WI38 (cell line): ENCODE measurements around the gene MACF1.

Experiments
- H3K4me3 ChIP-seq: 2 replicates; pipeline ENCODE4 v1.5.1; 2011; ENCODE audit warnings: low read depth, mild to moderate bottlenecking, control low read depth, low read length
- TF ChIP-seq, protein P1 (sequence below): IDR thresholded peaks from 2 replicates; pipeline ENCODE4 v1.5.1; 2012; ENCODE audit warnings: low read depth, mild to moderate bottlenecking, control low read depth, low read length

Gene MACF1

DNA sequence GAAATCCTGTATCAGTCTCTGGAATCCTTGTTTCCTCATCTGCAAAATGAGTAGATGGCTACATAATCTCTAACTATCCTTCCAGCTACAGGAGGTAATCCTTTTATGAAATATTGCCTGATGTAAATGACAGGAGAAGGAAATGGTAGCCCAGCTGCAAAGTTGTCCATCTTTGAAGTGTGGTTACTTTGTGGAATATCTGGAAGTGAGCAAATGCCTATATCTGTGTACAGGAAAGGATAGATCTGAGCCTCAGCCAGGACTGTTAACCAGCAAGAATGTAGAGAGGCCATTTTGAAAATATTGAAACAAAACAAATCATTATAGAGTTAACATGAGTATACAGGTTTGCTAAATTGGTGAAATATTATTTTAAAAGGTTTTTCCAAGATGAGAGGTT lies 212.1 kb downstream of the MACF1 start:
- TF ChIP-seq, protein P1, sequence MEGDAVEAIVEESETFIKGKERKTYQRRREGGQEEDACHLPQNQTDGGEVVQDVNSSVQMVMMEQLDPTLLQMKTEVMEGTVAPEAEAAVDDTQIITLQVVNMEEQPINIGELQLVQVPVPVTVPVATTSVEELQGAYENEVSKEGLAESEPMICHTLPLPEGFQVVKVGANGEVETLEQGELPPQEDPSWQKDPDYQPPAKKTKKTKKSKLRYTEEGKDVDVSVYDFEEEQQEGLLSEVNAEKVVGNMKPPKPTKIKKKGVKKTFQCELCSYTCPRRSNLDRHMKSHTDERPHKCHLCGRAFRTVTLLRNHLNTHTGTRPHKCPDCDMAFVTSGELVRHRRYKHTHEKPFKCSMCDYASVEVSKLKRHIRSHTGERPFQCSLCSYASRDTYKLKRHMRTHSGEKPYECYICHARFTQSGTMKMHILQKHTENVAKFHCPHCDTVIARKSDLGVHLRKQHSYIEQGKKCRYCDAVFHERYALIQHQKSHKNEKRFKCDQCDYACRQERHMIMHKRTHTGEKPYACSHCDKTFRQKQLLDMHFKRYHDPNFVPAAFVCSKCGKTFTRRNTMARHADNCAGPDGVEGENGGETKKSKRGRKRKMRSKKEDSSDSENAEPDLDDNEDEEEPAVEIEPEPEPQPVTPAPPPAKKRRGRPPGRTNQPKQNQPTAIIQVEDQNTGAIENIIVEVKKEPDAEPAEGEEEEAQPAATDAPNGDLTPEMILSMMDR = no peak
- no peak overlapping the region for H3K4me3 ChIP-seq

DNA sequence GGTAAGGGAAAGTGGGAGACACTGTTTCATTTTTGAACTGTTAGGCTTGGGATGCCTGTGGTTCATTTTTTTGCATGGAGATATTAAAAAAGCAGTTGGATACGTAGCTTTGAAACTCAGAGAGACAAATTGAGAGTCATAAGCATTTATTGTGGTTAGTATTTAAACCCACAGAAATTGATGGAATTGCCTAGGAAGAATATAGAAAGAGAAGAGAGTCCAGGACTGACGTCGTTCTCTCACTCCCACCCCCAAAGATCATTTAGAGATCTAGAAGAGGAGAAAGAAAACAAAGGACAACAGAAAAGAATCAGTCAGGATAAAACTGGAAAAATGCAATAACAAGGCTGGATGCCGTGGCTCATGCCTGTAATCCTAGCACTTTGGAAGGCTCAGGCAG lies 213.7 kb downstream of the MACF1 start:
- TF ChIP-seq, protein P1 = no peak

DNA sequence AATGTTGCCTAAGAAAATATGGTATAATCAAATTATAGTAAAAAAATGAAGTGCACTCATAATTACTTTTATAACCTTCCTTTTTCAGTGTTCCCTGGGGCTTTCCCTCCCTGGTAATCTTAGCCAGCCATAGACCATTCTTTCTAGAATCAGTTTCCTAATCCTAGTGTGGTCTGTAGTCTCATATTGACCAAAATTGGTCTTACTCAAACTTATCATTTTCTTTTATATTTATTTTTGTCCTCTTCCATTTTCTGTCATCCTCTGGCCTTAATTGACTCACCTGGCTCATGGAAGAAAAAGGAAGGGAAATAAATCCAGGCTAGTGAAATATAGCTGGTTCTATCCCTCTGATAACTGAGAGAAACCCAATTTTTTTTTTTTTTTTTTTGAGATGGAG lies 216.0 kb downstream of the MACF1 start:
- TF ChIP-seq, protein P1 = no peak

More for the DNA sequence above, 213.7 kb downstream of the MACF1 start:
- H3K4me3 ChIP-seq = no peak overlapping the region

DNA sequence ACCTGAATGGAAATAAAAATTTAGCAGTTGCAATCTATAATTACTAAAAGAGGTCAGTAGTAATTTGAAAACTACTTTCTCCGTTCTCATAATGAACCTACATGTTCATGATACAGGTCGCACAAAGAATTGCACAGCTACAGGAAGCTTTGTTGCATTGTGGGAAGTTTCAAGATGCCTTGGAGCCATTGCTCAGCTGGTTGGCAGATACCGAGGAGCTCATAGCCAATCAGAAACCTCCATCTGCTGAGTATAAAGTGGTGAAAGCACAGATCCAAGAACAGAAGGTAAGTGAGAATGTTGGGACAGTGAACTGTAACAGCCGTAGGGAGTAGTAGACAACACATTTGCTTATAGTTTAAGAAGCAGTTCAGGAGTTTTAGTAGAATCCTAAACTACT lies 218.1 kb downstream of the MACF1 start:
- TF ChIP-seq, protein P1 = no peak

More for the DNA sequence above, 216.0 kb downstream of the MACF1 start:
- no peak overlapping the region for H3K4me3 ChIP-seq

DNA sequence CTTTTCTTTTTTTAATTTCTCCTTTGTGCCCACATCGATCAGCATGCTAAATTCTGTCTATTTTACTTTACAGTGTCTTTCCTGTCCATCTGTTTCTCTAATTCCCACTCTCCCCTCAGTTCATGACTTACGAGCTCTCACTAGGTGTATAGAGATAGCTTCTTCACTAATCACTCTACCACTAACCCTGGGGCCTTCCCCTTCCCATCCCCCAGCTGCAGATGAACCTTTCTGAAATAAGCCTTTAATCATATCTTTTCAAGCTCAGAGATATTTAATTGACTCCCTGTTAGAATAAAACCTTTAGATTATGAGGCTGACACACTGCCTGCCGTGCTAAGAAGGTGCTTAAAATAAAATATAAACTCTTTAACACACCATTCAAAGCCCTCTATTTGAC lies 220.7 kb downstream of the MACF1 start:
- TF ChIP-seq, protein P1 = no peak
- no peak overlapping the region for H3K4me3 ChIP-seq

More for the DNA sequence above, 218.1 kb downstream of the MACF1 start:
- no peak overlapping the region for H3K4me3 ChIP-seq

DNA sequence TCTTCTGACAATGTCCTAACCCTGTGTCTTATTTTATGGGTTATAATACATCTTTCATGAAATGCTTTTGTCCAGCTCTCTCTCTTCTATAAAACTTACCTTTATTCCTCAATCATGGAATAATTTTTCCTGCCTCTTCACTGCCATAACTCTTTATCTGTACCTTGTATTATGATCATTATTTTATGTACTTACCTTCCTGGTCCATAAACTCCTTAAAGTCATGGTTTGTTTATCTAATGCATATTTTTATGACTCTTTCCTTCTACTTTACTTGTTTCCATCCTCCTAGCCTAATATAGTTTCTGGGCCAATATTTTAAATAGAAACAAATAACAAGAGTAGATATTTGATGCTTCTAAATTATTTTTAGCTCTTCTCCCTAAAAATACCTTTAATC lies 221.1 kb downstream of the MACF1 start:
- TF ChIP-seq, protein P1 = no peak

DNA sequence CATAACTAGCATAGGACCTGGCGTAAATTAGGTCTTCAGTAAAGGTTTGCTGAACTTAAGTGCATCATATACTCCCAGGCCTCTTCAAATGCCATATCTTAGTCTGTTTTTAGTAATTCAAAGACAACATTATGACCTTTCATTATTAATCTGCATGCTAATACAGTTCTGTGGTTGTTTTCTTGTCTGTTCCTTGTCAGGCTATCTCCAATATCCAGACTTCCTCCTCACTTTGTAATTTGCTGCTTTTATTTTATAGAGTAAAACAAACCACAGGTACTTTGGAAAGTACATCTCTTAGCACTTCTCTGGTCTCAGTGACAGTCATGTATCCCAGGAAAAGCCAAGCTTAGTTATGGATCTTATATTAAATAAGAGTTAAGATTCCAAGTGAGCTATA lies 221.9 kb downstream of the MACF1 start:
- H3K4me3 ChIP-seq = no peak overlapping the region
- TF ChIP-seq, protein P1 = no peak

More for the DNA sequence above, 221.1 kb downstream of the MACF1 start:
- no peak overlapping the region for H3K4me3 ChIP-seq
